ENCODE data around the gene PRKG1.

- TF ChIP-seq CTCF (optimal IDR thresholded peaks at IDR 0.05 in 1 of 3, IDR thresholded peaks at IDR 0.05 in 1 of 3, conservative IDR thresholded peaks at IDR 0.05 in 1 of 3; ENCODE audit: extremely low read depth in 1 of 3, insufficient read depth in 2 of 3, low read length in 3 of 3) (no peak), EZH2 (IDR thresholded peaks at IDR 0.05; ENCODE audit: low read length) (no peak)
Observed at GRCh38 chr10:52283174-52283573, 1208.9 kb downstream of the PRKG1 start.

Data from keratinocyte (primary cell).